Panc1 (cell line): ENCODE data around the gene GATB. TPM values are rescaled to one million over a fixed set of nuclear protein-coding genes. Genes with fewer than 3 reads are reported as not detected.

ENCODE experiments used
- ATAC-seq: fragments of 200-7000 bp; cut with Tn5 transposase; 2 replicates; pipeline ENCODE4 v1.9.1; 2020; ENCODE audit warnings: mild to moderate bottlenecking, moderate library complexity
- BruUV-seq: library from RNA; stranded (reverse); fragments of 400-500 nt; replicated peaks from 2 replicates; lab custom pipeline; 2021; lab: Mats Ljungman, UMichigan
- CTCF ChIA-PET: fragments of 300-600 bp; sonication (Branson Sonifier 250); formaldehyde crosslinking; loops from one replicate; lab custom pipeline; 2022; ENCODE audit warnings: antibody characterized with exemption; lab: Charles Lee
- POLR2A ChIA-PET: fragments of 300-600 bp; sonication (Branson Sonifier 250); formaldehyde crosslinking; loops from one replicate; lab custom pipeline; 2022; ENCODE audit warnings: antibody characterized with exemption; lab: Charles Lee
- DNase-seq: peaks from one replicate; pipeline ENCODE4 v3.0.0-alpha.2; 2010; ENCODE audit warnings: low read depth, low spot score
- H3K27ac ChIP-seq: 2 replicates; pipeline ENCODE4 v1.5.1; 2011; ENCODE audit warnings: mild to moderate bottlenecking, low read length, inconsistent platforms
- H3K27me3 ChIP-seq: fragments of 200-500 bp; sonication (Bioruptor generic); 2 replicates; pipeline ENCODE4 v1.6.0; 2014; ENCODE audit warnings: low read length, inconsistent platforms; ENCODE audit not compliant: control insufficient read depth, insufficient read depth
- H3K36me3 ChIP-seq: fragments of 200-500 bp; sonication (Bioruptor generic); 2 replicates; pipeline ENCODE4 v1.5.1; 2014; ENCODE audit warnings: inconsistent platforms, mild to moderate bottlenecking, low read length, moderate library complexity; ENCODE audit not compliant: control insufficient read depth, insufficient read depth
- H3K4me1 ChIP-seq: 2 replicates; pipeline ENCODE4 v1.5.1; 2011; ENCODE audit warnings: inconsistent platforms, mild to moderate bottlenecking, low read length, moderate library complexity; ENCODE audit not compliant: control insufficient read depth, insufficient read depth
- H3K4me3 ChIP-seq, 2 experiments: 2 replicates each; pipeline ENCODE4 v1.5.1; 2011 to 2012; ENCODE audit warnings: low read depth in 2 of 2, low read length in 2 of 2, mild to moderate bottlenecking in 2 of 2, inconsistent platforms in 1 of 2, moderate library complexity in 1 of 2
- H3K9me3 ChIP-seq: fragments of 200-500 bp; sonication (Bioruptor generic); 2 replicates; pipeline ENCODE4 v1.5.1; 2014; ENCODE audit warnings: low read depth, mild to moderate bottlenecking, inconsistent platforms, low read length, moderate library complexity; ENCODE audit not compliant: control insufficient read depth, insufficient read depth
- CTCF ChIP-seq: fragments of 450-650 bp; IDR thresholded peaks from 2 replicates; pipeline ENCODE4 v1.5.1; 2017; ENCODE audit warnings: mild to moderate bottlenecking
- POLR2AphosphoS5 ChIP-seq: IDR thresholded peaks from 2 replicates; pipeline ENCODE4 v1.6.1; 2012; ENCODE audit warnings: mild to moderate bottlenecking, low read depth, low read length, moderate library complexity
- SIN3A ChIP-seq: IDR thresholded peaks from 2 replicates; pipeline ENCODE4 v1.6.1; 2012; ENCODE audit warnings: low read depth, mild to moderate bottlenecking, low read length, moderate library complexity, borderline replicate concordance; ENCODE audit not compliant: insufficient read depth
- TCF7L2 ChIP-seq: IDR thresholded peaks from 2 replicates; pipeline ENCODE4 v1.6.1; 2011; ENCODE audit warnings: mild to moderate bottlenecking, low read depth, low read length, inconsistent platforms
- in situ Hi-C: cut with HindIII; loops from 2 replicates; pipeline ENCODE4 v1.10.0; 2016; ENCODE audit warnings: low sequenced_read_pairs, low pct_unique_long_range_greater_than_20kb
- intact Hi-C: fragments of 100-400 bp; cut with micrococcal nuclease; formaldehyde crosslinking; loops from one replicate; pipeline ENCODE4 v1.10.0; 2022; ENCODE audit not compliant: unreplicated experiment
- total RNA-seq: library from RNA; stranded (reverse); gene quantifications from one replicate; pipeline ENCODE4 v1.2.1, GENCODE V29; 2021; ENCODE audit not compliant: unreplicated experiment
- TF ChIP-seq, protein P1 (sequence below), 2 experiments: IDR thresholded peaks; 2 replicates each; pipeline ENCODE4 v1.6.1; 2011 to 2012; ENCODE audit warnings: low read depth in 2 of 2, control low read depth in 1 of 2, low read length in 1 of 2, mild to moderate bottlenecking in 1 of 2, moderate library complexity in 1 of 2; ENCODE audit not compliant: insufficient read depth in 1 of 2

The GATB gene
- total RNA-seq, 1 experiment from 2014 or later, result 9.7 TPM

- no peak overlapping the region for H3K27ac ChIP-seq
- no peaks in the 10 kb centered on the region for H3K27me3 ChIP-seq
- no peaks in the 10 kb centered on the region for H3K36me3 ChIP-seq
- DNase-seq, result no peak
- no peak for ATAC-seq
- intact Hi-C loops (no loop called here), in situ Hi-C loops (no loop called here)
- POLR2A ChIA-PET, result no interaction called here
- BruUV-seq, result no TSS peak
- CTCF ChIA-PET, result no interaction called here
- TF ChIP-seq SIN3A, result no peak
- TF ChIP-seq CTCF, result no peak
- no peak for TF ChIP-seq TCF7L2
- TF ChIP-seq, protein P1, sequence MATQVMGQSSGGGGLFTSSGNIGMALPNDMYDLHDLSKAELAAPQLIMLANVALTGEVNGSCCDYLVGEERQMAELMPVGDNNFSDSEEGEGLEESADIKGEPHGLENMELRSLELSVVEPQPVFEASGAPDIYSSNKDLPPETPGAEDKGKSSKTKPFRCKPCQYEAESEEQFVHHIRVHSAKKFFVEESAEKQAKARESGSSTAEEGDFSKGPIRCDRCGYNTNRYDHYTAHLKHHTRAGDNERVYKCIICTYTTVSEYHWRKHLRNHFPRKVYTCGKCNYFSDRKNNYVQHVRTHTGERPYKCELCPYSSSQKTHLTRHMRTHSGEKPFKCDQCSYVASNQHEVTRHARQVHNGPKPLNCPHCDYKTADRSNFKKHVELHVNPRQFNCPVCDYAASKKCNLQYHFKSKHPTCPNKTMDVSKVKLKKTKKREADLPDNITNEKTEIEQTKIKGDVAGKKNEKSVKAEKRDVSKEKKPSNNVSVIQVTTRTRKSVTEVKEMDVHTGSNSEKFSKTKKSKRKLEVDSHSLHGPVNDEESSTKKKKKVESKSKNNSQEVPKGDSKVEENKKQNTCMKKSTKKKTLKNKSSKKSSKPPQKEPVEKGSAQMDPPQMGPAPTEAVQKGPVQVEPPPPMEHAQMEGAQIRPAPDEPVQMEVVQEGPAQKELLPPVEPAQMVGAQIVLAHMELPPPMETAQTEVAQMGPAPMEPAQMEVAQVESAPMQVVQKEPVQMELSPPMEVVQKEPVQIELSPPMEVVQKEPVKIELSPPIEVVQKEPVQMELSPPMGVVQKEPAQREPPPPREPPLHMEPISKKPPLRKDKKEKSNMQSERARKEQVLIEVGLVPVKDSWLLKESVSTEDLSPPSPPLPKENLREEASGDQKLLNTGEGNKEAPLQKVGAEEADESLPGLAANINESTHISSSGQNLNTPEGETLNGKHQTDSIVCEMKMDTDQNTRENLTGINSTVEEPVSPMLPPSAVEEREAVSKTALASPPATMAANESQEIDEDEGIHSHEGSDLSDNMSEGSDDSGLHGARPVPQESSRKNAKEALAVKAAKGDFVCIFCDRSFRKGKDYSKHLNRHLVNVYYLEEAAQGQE (IDR thresholded peaks at IDR 0.05; ENCODE audit: insufficient read depth in 1 of 2, low read depth in 2 of 2, low read length in 1 of 2), result no peak
- no peak for TF ChIP-seq POLR2AphosphoS5
- no peaks in the 10 kb centered on the region for H3K4me1 ChIP-seq
- H3K4me3 ChIP-seq, result no peak overlapping the region
- no peaks in the 10 kb centered on the region for H3K9me3 ChIP-seq
Observed at GRCh38 chr4:151685303-151685702, 75.5 kb downstream of the GATB start.

DNA sequence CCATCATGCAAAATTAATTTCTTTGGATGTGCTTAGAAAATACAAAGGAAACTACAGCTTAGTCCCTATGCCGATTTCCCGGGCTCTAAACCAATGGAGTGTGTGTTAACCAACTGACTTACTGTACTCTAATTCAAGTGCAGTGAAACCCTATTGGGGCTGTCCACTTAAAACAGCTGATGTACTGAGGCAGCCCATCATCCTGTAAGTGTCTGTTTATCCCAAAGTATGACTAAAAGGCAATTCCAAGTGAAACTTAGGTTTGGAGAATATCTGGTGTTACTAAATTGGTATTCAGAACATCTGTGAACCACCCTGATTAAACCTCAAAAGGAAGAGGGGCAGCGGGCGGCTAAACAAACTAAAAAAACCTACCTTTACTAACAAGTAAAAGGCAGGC lies 79.7 kb downstream of the GATB start:
- POLR2A ChIA-PET, result no interaction called here
- no peak for ATAC-seq
- no TSS peak for BruUV-seq
- no peaks in the 10 kb centered on the region for H3K9me3 ChIP-seq
- in situ Hi-C loops (no loop called here), intact Hi-C loops (no loop called here)
- CTCF ChIA-PET, result no interaction called here
- TF ChIP-seq POLR2AphosphoS5 (no peak), SIN3A (no peak), TCF7L2 (no peak), CTCF (no peak)
- TF ChIP-seq, protein P1 (IDR thresholded peaks at IDR 0.05; ENCODE audit: insufficient read depth in 1 of 2, low read depth in 2 of 2, low read length in 1 of 2), result no peak
- no peak overlapping the region for H3K4me3 ChIP-seq
- H3K27ac ChIP-seq, result no peak overlapping the region
- DNase-seq, result no peak
- no peaks in the 10 kb centered on the region for H3K27me3 ChIP-seq
- no peaks in the 10 kb centered on the region for H3K4me1 ChIP-seq
- no peaks in the 10 kb centered on the region for H3K36me3 ChIP-seq
